GM12891 (cell line): ENCODE data around the gene C1QTNF7.

Experiments used
- PAX5 ChIP-seq: IDR thresholded peaks from 2 replicates; pipeline ENCODE4 v1.6.1; 2011; ENCODE audit warnings: low read length, moderate library complexity, mild to moderate bottlenecking; ENCODE audit not compliant: insufficient read depth, severe bottlenecking
- POLR2A ChIP-seq: IDR thresholded peaks from 2 replicates; pipeline ENCODE4 v1.6.1; 2011; ENCODE audit warnings: low read depth, low read length, control low read depth
- POLR2AphosphoS5 ChIP-seq: IDR thresholded peaks from 2 replicates; pipeline ENCODE4 v1.6.1; 2011; ENCODE audit warnings: low read depth, low read length, control low read depth
- POU2F2 ChIP-seq: IDR thresholded peaks from 2 replicates; pipeline ENCODE4 v1.6.1; 2011; ENCODE audit warnings: low read depth, mild to moderate bottlenecking, control low read depth, low read length, moderate library complexity
- TAF1 ChIP-seq: IDR thresholded peaks from 2 replicates; pipeline ENCODE4 v1.6.1; 2011; ENCODE audit warnings: low read depth, low read length, control low read depth

- TF ChIP-seq POLR2A (no peak), POLR2AphosphoS5 (no peak), POU2F2 (no peak), TAF1 (no peak), PAX5 (no peak)
These were observed 7.2 kb upstream of the C1QTNF7 start for GRCh38 chr4:15420642-15421041.
